DMS114 treated with DMSO at 0.1 percent for 48 hours (cell line): ENCODE data around the gene NAIP.
"Not testable (repeated sequence)": the region's sequence is repeated elsewhere in the genome, so short reads cannot be mapped to it uniquely, and the experiment has no call there.

Source experiments
- DNase-seq: peaks from one replicate; lab custom pipeline; 2025; ENCODE audit not compliant: unreplicated experiment; lab: John Stamatoyannopoulos, UW

Gene NAIP, protein sequence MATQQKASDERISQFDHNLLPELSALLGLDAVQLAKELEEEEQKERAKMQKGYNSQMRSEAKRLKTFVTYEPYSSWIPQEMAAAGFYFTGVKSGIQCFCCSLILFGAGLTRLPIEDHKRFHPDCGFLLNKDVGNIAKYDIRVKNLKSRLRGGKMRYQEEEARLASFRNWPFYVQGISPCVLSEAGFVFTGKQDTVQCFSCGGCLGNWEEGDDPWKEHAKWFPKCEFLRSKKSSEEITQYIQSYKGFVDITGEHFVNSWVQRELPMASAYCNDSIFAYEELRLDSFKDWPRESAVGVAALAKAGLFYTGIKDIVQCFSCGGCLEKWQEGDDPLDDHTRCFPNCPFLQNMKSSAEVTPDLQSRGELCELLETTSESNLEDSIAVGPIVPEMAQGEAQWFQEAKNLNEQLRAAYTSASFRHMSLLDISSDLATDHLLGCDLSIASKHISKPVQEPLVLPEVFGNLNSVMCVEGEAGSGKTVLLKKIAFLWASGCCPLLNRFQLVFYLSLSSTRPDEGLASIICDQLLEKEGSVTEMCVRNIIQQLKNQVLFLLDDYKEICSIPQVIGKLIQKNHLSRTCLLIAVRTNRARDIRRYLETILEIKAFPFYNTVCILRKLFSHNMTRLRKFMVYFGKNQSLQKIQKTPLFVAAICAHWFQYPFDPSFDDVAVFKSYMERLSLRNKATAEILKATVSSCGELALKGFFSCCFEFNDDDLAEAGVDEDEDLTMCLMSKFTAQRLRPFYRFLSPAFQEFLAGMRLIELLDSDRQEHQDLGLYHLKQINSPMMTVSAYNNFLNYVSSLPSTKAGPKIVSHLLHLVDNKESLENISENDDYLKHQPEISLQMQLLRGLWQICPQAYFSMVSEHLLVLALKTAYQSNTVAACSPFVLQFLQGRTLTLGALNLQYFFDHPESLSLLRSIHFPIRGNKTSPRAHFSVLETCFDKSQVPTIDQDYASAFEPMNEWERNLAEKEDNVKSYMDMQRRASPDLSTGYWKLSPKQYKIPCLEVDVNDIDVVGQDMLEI (N-terminal part only)

DNA sequence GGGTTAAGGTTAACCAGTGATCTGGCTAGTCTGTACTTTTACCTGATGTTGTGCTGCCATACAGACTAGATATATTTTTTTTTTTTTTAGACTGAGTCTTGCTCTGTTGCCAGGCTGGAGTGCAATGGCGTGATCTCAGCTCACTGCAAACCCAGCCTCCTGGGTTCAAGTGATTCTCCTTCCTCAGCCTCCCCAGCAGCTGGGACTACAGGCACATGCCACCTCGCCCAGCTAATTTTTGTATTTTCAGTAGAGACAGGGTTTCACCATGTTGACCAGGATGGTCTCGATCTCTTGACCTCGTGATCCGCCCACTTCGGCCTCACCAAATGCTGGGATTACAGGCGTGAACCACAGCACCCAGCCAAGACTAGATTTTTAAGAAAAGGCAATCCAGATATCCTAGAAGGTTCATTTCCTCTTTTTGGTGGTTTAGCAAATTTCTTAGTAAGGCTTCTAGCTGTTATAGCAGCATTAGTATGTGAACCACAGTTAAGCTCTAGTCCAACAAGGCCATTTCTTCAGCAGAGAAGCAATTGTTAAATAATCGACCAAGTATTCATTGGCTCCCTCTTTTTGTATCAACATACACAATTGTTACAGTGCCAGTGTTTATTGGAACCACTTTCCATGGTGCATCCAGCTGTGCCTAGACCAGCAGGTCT is at the start of gene NAIP:
TSS of gene NAIP (minus strand) at position 51 of the 665 bp plus-strand sequence. CDS start 12,424 bp downstream, outside the sequence.
- DNase-seq: not testable (repeated sequence)

DNA sequence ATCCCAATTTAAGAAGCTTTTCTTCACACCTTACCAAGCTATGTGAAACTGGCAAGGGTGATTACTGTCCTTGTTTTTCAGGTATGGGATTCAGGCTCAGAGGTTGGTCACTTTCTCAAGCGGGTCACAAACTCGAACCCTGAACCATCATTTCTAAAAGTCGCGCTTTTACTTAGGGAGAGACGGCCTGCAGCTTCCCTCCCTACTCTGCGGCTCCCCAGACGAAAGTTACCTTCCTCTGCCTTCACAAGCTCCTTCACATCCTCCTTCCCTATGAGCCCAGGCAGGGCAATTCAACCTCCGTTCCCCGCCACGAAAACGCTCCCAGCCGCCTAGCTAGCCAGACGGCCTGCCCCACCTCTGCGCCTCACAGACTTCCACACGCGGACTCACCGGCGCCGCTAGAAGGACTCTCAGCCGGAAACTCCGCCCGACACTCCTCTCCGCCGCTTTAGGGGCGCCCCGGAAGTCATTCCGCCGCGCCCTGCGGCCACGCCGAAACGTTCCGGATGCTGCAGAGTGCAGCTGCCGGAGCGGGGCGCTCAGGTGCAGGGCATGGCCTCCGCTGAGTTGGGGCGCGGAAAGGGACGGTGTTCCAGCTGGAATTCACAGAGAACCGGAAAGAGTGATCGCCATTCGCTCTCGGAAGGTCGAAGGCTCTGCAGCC is 42.3 kb upstream of the NAIP start, which contains the start of gene GTF2H2:
TSS of gene GTF2H2 (minus strand) at position 415 of the 667 bp plus-strand sequence. CDS start 4,913 bp downstream, outside the sequence.
- not testable (repeated sequence) for DNase-seq

DNA sequence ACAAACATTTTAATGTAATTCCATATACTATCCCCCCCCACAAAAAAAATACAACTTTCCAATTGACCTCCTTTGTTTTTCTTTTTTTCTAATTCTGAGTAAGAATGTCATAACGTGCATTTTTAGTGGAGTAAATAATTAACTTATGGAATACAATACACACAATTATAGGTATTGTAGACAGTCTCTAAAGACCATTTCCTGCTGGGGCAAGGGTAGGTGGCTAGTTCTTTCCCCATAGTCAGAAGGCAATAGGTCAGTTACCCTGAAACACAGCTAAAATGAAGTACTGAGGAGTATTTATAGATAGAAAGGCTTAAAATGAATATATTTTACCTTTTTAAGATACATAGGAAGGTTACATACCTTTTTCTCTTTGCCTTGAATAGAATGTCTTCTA is 36.2 kb upstream of the NAIP start:
- DNase-seq: not testable (repeated sequence)

DNA sequence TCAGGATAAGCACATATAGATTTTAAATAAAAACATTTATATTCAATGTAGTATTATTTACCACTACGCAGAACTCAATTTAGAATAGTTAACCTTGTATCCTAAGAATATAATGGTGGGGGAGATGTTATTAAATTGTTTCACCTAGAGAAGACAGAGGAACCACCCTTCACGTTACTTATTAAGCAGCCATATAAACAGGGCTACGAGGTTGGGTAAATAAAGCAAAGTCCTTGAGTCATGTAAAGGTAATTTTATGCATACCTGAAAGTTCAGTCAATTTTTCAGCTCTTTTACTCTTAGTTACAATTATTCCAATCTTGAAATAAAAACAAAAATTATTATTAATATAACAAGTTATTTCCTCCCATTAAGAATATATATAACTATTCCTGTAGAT is 34.3 kb upstream of the NAIP start:
- not testable (repeated sequence) for DNase-seq

DNA sequence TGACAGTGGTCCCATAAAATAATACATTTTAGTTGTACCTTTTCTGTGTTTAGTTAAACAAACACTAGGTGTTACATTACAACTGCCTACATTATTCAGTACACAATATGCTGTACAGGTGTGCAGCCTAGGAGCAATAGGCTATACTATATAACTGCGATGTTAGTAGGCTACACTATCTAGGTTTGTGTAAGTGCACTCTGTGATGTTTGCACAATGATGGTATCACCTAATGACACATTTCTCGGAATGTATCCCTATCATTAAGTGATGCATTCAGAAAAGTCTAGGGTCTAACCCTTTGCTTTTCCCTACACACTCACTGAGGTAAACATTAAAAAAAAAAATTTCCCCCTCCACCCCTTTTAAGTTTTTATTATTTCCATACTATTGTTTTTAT is 19.7 kb upstream of the NAIP start:
- DNase-seq: not testable (repeated sequence)

DNA sequence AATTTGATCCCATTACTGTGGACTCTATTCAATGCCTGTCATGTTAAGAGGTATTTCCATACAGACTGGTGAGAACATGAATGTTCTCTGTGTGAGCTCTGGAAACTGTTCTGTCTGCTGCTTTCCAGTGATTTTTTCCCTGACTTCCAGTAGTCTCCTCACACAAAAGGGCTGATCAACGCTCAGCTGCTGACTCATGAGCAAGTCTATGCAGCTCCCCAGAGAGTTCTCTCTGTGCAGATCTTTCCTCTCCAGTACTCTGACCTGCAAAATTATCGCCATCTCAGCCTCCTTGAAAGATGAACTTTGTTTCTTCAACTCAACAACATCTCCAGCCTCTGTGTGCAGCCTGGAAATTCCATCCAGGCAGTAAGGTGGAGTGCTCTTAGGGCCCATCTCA is 19.0 kb upstream of the NAIP start:
- DNase-seq: not testable (repeated sequence)

DNA sequence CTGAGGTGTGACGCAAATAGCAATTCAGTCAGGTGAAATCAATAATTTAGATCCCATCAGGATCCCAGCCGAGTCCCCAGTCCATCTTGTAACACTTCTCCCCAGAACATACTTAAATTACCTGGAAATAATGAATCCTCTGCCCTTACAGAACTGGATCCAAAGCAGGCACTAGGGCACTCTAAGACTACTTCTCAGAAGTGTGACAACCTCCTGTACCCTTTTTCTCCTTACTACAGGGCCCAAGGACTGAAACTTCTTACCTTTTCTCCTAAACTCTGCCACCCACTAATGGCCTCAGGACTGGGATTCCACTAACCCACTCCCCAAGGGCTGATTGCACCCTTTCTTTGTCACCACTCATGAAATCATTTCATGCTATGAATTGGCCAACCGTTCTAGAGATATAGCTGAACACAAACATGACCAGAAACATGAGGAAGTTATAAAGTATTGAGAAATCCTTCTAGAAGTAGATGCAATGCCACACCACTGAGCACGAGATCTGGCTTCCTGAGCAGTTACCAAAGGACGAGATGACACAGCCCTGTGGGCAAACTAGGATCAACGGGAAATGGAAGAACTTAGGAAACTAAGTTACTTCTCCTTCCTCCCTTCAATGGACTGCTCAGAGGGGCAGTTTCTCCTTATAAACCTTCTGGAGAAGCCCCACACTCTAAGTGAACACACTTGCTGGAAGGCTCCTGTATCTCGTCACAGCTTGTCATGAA is 6.1 kb upstream of the NAIP start:
- DNase-seq: not testable (repeated sequence)

DNA sequence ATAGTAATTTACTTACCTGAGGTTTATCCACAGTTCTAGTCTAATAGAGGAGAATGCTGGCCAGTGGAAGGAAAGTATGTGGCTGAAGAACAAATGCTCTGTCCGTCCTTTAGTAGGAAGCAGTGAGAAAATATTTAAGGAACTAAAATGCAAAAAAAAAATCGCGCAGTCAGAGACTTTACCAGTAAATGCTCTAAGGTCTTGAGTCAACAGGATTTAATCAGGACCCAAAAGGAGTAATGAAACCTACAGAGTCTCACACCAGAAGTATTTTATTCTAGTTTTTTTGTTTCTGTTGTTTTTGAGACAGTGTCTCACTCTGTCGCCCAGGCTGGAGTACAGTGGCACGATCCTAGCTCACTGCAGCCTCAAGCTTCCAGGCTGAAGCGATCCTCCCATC is 4.5 kb downstream of the NAIP start:
- not testable (repeated sequence) for DNase-seq

DNA sequence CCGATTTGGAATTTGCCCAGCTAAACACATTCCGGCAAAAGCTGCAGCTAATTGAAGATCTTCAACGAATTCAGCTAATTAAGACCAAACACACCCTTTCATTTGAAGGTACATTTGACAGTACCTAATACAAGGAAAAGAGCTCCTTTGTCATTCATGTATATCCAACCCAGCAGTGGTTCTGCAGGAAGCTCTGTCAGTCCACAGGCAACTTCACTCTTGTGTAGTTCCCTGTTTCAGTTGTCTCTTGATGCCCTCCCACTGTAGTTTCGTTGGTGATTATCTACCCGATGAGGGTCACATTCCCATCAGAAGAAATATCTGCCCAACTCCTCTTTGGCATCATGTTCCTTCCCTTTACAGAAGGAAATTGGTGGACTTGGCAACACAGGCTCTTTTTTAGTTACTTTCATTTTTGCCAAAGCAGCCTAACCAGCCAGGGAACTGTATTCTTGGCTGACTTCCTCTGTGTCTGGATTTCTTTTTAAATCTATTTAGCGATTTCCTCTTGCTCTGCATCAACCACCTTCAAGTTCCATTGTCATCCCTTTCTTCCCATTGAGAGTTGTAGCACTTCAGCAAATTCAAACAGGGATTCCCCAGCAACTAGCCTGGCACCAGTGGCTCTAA is 6.6 kb downstream of the NAIP start:
- not testable (repeated sequence) for DNase-seq

DNA sequence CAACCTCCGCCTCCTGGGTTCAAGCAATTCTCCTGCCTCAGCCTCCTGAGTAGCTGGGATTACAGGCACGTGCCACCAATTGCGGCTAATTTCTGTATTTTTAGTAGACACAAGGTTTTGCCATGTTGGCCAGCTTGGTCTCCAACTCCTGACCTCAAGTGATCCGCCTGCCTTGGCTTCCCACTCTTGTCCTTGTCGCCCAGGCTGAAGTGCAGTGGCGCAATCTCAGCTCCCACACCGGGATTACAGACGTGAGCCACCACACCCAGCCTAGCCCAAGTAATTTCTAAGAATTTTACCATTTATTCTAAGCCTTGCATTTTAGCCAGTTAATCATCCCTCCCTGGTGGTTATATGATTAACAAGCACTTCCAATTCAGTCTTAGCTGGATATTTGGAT is 11.0 kb downstream of the NAIP start:
- no peak for DNase-seq

DNA sequence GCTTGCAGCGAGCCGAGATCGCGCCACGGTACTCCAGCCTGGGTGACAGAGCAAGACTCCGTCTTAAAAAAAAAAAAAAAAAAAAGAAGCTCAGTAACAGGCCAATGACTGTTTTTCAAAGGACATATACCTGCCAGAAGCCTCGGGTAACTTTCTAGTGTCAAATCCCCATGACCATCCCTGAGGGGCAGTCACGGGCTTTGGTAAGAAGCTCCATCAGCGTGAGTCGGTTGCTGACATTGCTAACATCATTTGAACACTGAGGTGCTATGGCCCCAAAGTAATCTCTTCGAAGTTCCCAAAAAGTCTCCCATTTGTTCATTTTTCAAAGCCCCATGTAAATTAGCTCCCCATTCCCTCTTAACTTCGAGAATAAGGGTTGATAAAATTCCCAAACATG is 11.6 kb downstream of the NAIP start:
- no peak for DNase-seq

DNA sequence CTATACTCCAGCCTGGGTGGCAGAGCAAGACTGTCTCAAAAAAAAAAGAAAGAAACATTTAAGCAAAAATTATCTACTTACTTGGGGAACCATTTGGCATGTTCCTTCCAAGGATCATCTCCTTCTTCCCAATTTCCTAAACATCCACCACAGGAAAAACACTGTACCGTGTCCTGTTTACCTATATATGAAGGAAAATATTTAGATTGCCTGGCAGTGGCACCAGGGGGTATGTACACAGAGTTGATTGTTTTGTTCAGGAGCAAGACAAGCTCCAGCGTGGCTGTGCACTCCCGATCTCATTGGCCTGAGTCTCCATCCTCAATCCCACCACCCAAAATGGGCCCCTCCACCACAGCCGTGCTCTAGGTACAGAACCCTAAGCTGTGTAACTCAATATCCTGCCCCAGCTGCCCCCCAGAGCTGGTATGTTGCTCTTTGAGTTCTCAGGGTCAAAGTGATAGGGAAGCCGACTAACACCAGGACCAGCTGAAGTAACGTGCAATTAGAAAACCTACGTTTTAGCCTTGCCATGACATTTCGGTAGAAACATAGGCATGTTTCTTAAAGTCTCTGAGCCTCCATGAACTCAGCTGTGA is 13.8 kb downstream of the NAIP start:
- no peak for DNase-seq

DNA sequence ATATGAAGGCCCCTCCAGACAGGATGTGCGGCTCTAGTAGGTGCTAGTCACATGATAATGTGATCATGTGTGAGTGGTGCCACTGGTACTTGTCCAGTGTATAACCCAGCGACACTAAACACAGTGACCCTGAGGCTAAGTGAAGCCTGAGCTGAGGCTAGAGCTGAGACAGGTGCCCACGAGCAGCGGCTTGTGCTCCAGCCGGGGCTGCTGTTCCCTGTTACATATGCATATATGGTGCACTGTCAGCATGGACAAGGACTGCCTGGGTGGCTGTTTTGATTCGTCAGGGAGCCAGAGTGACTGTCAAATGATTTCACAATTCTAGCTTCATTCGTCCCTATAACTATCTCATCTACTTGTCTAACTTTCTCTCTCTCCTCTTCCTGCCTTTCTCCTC is 18.2 kb downstream of the NAIP start:
- DNase-seq: not testable (repeated sequence)

DNA sequence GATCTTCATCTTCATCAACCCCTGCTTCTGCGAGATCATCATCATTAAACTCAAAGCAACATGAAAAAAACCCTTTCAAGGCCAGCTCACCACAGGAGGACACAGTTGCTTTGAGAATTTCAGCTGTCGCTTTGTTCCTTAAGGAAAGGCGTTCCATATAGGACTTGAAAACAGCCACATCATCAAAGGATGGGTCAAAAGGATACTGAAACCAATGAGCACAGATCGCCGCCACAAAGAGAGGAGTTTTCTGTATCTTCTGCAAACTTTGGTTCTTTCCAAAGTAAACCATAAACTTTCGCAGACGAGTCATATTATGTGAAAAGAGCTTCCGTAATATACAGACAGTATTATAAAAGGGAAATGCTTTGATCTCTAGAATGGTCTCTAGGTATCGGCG is 40.3 kb downstream of the NAIP start:
- DNase-seq: not testable (repeated sequence)

DNA sequence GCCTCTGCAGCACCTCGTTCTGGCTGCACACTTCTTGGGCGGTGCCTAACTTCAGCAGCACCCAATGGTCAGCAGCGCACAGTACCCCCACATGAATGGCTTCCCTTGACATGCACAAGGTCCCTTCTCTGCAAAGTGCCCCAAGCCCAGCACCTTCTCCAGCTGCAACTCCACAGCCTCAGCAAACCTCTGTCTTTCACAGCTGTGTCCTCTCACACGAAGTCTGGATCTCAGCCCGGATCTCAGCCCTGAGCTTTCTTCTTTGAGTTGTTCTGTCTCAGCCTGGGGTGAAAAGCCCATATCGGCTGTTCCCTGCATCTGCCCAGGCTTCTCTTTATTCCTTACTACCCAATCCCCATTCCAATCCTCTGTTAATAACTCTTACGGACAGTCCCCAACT is 57.9 kb downstream of the NAIP start:
- DNase-seq: not testable (repeated sequence)

DNA sequence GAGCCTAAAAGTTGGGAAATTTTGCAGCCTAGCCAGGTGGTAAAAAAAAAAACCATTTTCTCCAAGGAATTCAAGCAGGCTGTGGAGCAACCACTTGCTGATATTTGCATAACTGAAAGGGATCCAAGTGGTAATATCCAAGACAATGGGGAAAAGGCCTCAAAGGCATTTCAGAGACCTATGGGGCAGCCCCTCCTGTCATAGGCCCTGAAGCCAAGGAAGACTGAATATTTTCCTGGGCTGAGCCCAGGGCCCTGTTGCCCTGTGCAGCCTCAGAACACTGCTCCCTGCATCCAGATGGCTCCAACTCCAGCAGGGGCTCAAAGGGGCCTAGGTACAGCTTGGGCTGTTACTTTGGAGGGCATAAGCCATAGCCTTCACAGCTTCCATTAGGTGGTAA is 60.6 kb downstream of the NAIP start:
- DNase-seq: not testable (repeated sequence)

DNA sequence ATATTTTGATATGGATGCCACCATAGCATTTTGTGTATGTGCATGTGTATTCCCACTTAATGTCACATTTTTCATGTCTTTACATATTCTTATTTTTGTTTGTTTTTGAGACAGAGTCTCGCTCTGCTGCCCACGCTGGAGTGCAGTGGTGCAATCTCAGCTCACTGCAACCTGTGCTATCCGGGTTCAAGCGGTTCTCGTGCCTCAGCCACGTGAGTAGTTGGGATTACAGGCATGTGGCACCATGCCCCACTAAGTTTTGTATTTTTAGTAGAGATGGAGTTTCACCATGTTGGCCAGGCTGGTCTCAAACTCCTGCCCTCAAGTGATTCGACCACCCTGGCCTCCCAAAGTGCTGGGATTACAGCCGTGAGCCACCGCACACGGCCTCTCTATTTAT is 72.1 kb downstream of the NAIP start:
- not testable (repeated sequence) for DNase-seq

DNA sequence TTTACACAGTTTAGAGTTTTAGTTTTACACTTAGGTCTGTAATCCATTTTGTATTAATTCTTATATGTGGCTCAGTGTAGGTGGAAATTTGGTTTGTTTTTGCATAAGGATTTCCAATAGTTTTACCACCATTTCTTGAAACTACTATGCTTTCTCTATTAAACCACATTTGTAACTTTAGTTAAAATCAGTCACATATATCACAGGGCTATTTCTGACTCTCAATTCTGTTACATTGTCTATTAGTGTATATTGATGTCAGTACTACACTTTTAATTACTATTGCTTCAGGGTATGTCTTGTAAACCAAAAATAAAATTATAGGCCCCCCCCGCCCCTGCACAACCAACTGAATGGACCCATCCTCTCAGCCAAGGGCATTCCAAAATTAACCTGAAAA is 92.6 kb downstream of the NAIP start:
- DNase-seq: not testable (repeated sequence)
